GM21526 (cell line): ENCODE data around the gene SLC39A2.
"Not testable (repeated sequence)": the region's sequence is repeated elsewhere in the genome, so short reads cannot be mapped to it uniquely, and the experiment has no call there.

Experiments used
- ATAC-seq: cut with Tn5 transposase; IDR thresholded peaks from one replicate; pipeline ENCODE4 v1.9.1; 2021; ENCODE audit warnings: moderate library complexity; ENCODE audit not compliant: unreplicated experiment, low FRiP score

SLC39A2 gene, protein sequence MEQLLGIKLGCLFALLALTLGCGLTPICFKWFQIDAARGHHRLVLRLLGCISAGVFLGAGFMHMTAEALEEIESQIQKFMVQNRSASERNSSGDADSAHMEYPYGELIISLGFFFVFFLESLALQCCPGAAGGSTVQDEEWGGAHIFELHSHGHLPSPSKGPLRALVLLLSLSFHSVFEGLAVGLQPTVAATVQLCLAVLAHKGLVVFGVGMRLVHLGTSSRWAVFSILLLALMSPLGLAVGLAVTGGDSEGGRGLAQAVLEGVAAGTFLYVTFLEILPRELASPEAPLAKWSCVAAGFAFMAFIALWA

GRCh38 chr14:20998674-20999366 is at the start of gene SLC39A2:
SLC39A2 (plus strand) TSS chr14:20999293; CDS start chr14:20999447, 154 bp downstream.
- no peak for ATAC-seq

GRCh38 chr14:20954736-20955537 is 44.2 kb upstream of the SLC39A2 start, which contains the start of gene RNASE2:
RNASE2 (plus strand) TSS chr14:20955487; CDS start chr14:20955772, 285 bp downstream.
- not testable (repeated sequence) for ATAC-seq

DNA sequence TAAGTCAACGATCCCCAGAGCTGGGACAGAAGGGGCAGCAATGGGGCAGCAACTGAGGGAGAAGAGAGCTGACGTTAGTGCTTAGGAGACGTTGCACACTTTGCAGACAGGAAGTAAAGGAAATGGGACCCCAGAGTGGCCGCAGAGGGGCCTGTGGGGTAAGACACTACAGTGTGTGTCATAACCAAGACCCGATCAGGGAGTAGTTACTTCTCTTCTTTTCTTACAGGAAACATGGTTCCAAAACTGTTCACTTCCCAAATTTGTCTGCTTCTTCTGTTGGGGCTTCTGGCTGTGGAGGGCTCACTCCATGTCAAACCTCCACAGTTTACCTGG is 43.6 kb upstream of the SLC39A2 start:
- not testable (repeated sequence) for ATAC-seq

- no peak for ATAC-seq
Observed at GRCh38 chr14:20956376-20956976, 42.6 kb upstream of the SLC39A2 start.

- ATAC-seq, result not testable (repeated sequence)
Observed at GRCh38 chr14:20958946-20959345, 40.1 kb upstream of the SLC39A2 start.

GRCh38 chr14:20969336-20969735 is 29.8 kb upstream of the SLC39A2 start:
- no peak for ATAC-seq

- ATAC-seq, result no peak
Observed at GRCh38 chr14:20970647-20970982, 28.5 kb upstream of the SLC39A2 start.

- ATAC-seq, result peak; percentile 86
Observed at GRCh38 chr14:20970983-20971704, 27.9 kb upstream of the SLC39A2 start.

DNA sequence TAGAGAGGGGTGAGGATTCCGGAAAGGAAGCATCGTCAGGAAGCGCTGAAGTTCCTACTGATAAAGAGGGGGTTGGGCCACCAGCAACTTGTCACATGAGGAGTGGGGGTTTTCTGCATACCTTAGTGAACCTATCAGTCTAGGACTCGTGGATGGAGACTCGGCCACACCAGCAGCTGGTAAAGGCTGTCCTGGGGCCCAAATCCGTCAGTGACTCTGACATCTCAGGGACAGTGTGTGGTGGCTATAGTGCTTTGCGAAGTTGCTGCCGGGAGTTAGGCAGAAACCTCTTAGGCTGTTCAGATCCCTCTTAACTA is 27.4 kb upstream of the SLC39A2 start:
- ATAC-seq, result no peak

- no peak for ATAC-seq
Observed at GRCh38 chr14:20973501-20973900, 25.6 kb upstream of the SLC39A2 start.

- no peak for ATAC-seq
Observed at GRCh38 chr14:20976291-20976690, 22.8 kb upstream of the SLC39A2 start.

GRCh38 chr14:20978687-20979086 is 20.4 kb upstream of the SLC39A2 start:
- ATAC-seq, result no peak

DNA sequence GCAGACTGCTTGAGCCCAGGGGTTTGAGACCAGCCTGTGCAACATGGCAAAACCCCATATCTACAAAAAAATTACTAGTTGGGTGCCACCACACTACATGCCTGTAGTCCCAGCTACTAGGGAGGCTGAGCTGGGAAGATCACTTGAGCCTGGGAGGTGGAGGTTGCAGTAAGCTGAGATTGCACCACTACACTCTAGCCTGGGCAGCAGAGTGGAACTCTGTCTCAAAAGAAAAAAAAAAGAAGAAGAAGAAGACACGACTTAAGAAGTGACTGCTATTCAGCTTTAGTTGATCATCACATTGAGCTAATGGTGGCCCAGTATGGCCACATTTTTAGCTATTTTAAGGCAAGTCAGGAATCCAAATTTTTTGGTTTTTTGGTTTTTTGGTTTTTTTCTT is 18.2 kb upstream of the SLC39A2 start:
- no peak for ATAC-seq

DNA sequence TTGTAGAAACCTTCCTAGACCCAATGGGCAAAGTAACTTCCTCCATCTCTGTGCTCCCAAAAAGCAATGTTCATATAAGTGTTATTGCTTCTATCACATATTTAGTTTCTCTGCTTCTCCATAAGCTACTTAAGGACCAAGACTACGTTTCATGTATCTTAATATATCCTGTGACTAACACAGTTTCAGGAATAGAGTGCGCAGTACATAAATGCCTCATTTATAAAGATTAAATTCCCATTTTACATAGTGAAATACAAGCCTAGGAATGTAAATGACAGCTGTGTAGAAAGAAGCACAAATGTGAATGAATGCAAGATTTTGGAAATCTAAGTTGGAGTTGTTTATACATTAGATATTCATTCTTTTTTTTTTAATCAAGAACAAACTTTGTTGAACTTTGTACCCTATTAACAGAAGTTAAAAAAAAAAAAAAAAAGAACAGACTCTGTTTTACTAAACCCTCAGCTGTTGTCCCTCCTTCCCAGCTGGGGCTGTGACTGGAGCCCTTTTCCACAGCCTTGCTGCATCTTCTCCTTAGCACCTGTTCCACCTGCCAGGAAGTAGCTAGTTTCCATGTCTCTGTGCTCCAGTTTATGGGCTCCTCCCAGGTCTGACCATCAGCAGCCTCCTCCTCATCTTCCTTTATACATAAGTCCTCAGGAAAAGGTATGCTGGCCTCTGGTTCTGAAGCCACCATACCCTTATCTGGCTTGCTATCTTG is 16.3 kb upstream of the SLC39A2 start:
- ATAC-seq, result no peak

DNA sequence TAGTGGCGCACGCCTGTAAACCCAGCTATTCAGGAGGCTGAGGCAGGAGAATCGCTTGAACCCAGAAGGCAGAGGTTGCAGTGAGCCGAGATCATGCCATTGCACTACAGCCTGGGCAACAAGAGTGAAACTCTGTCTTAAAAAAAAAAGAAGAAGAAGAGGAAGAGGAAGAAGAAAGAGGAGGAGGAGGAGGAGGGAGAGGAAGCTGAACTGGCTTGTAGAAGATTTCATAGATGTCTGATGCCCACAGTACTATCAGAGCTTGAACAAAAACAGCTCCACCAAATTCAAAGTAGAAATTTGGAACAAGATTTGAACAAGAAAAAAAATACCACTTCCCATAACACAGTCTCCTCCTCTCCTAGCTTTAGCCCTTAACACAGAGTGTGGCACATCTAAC is 13.4 kb upstream of the SLC39A2 start:
- not testable (repeated sequence) for ATAC-seq

DNA sequence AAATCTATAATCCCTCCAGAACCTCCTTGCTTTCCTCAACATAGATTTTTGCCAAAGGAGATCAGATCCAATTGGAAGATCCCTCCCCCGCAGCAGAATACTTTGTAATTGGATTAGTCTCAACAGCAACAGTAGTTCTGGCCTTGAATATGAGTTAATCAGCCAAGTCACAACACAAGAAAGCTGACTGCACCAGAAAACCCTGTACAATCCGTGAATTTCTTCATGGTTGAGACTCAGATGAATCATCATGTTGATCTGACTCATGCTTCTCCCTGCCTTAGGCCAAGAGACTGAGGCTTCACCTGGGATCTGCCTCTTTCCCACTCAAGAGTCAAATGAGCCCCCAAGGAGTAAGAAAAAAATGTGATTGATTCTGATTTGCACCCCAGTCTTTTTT is 12.3 kb upstream of the SLC39A2 start:
- ATAC-seq, result no peak

- no peak for ATAC-seq
Observed at GRCh38 chr14:20988717-20989470, 10.2 kb upstream of the SLC39A2 start.

GRCh38 chr14:20989471-20989786 is 9.7 kb upstream of the SLC39A2 start:
- ATAC-seq, result no peak
